Gastroesophageal sphincter (tissue), 4 donors: Measurements from ENCODE around the gene EPO. TPM values are rescaled to one million over a fixed set of nuclear protein-coding genes. Genes with fewer than 3 reads are reported as not detected.

Source experiments
- ATAC-seq: fragments of 150-250 bp; one replicate; pipeline ENCODE4 v1.9.1; 2016; ENCODE audit warnings: mild to moderate bottlenecking, moderate library complexity
- H3K27ac ChIP-seq, 4 donors: fragments of 200-600 bp; sonication (generic) in 3 of 4; 1 replicate in 3 of 4; 2 replicates in 1 of 4; pipeline ENCODE4 v1.5.1; 2016 to 2019
- H3K27me3 ChIP-seq: fragments of 200-600 bp; sonication (generic); one replicate; pipeline ENCODE4 v1.5.1; 2019
- H3K36me3 ChIP-seq, 2 donors: fragments of 200-600 bp; sonication (generic); one replicate each; pipeline ENCODE4 v1.5.1; 2019; ENCODE audit warnings: control low read depth in 1 of 2
- H3K4me1 ChIP-seq, 3 donors: fragments of 200-600 bp; sonication (generic); 1 replicate in 2 of 3; 2 replicates in 1 of 3; pipeline ENCODE4 v1.5.1; 2016 to 2019; ENCODE audit warnings: control low read depth in 2 of 3
- H3K4me3 ChIP-seq, 2 donors: fragments of 200-600 bp; sonication (generic); one replicate each; pipeline ENCODE4 v1.5.1; 2019; ENCODE audit warnings: mild to moderate bottlenecking in 1 of 2, moderate library complexity in 1 of 2
- H3K9me3 ChIP-seq, 3 donors: fragments of 200-600 bp; sonication (generic); one replicate each; pipeline ENCODE4 v1.5.1; 2017 to 2019; ENCODE audit warnings: control low read depth in 2 of 3
- CTCF ChIP-seq, 4 experiments: fragments of 200-600 bp in 2 of 4; fragments of 450-650 bp in 2 of 4; sonication (generic) in 1 of 4; IDR thresholded peaks; one replicate each; pipeline ENCODE4 v1.5.1; 2017 to 2019; ENCODE audit warnings: antibody characterized with exemption in 4 of 4, mild to moderate bottlenecking in 2 of 4, moderate library complexity in 2 of 4
- EP300 ChIP-seq: sonication (generic); formaldehyde crosslinking; IDR thresholded peaks from one replicate; pipeline ENCODE4 v1.6.1; 2017; ENCODE audit warnings: antibody characterized with exemption, mild to moderate bottlenecking
- POLR2A ChIP-seq, 2 donors: fragments of 450-650 bp; IDR thresholded peaks; one replicate each; pipeline ENCODE4 v1.6.1; 2017; ENCODE audit warnings: antibody characterized with exemption in 2 of 2, mild to moderate bottlenecking in 2 of 2, moderate library complexity in 1 of 2
- POLR2AphosphoS5 ChIP-seq: sonication (generic); formaldehyde crosslinking; IDR thresholded peaks from one replicate; pipeline ENCODE4 v1.6.1; 2017; ENCODE audit warnings: antibody characterized with exemption
- WGBS, 2 donors: methylation state at CpG; one replicate each; pipeline ENCODE4 v1.1.5; 2018; ENCODE audit warnings: low coverage in 1 of 2; 5-methylcytosine and 5-hydroxymethylcytosine counted together
- total RNA-seq, 4 donors: library from RNA; depleted of rRNA; stranded (reverse); fragments of >200 nt; gene quantifications; one replicate each; pipeline ENCODE4 v1.1.0, GENCODE V29; 2016

EPO gene
- total RNA-seq, result not detected

GRCh38 chr7:100720279-100720670 is at the start of gene EPO:
TSS of gene EPO (plus strand) at chr7:100720468. CDS start at chr7:100720981, 513 bp downstream.
- H3K9me3 ChIP-seq, result no peaks in the 10 kb centered on the region
- ATAC-seq, result peak; percentile 12
- H3K4me3 ChIP-seq, result peak within 1 kb of the TSS in 1 of 2 donors; percentile 16
- WGBS, 2 donors, result 19% methylated on average over 4 of the region's 21 CpGs; no CpG with 5 or more reads in 1 of the 2 donors
- TF ChIP-seq EP300 (no peak), CTCF (IDR thresholded peaks at IDR 0.05) (no peak), POLR2AphosphoS5 (no peak), POLR2A (IDR thresholded peaks at IDR 0.05) (no peak)
- peaks cover 0 to 16% (median 7%) of the 10 kb centered on the region in 3 donors for H3K4me1 ChIP-seq
- no peak within 1 kb of the TSS for H3K27ac ChIP-seq
- peaks cover 74% of the 10 kb centered on the region for H3K27me3 ChIP-seq
- no peaks in the 10 kb centered on the region for H3K36me3 ChIP-seq

- no peak overlapping the region for H3K4me3 ChIP-seq
- no peak overlapping the region for H3K27ac ChIP-seq
- H3K36me3 ChIP-seq, result peaks cover 0 to 3% of the 10 kb centered on the region in 2 donors
- no peak for ATAC-seq
- no peaks in the 10 kb centered on the region for H3K27me3 ChIP-seq
- no peaks in the 10 kb centered on the region for H3K9me3 ChIP-seq
- H3K4me1 ChIP-seq, result peaks cover 0 to 19% (median 8%) of the 10 kb centered on the region in 3 donors
- no peak for TF ChIP-seq CTCF (IDR thresholded peaks at IDR 0.05)
- no peak for TF ChIP-seq POLR2AphosphoS5
- no peak for TF ChIP-seq POLR2A (IDR thresholded peaks at IDR 0.05)
- no peak for TF ChIP-seq EP300
- 87 to 93% methylated on average over 6 to 15 of the region's 18 CpGs for WGBS, 2 donors
Observed at GRCh38 chr7:100671353-100672327, 48.6 kb upstream of the EPO start.

GRCh38 chr7:100673302-100673941 is 46.8 kb upstream of the EPO start, which contains the start of gene GNB2:
TSS of gene GNB2 (plus strand) at chr7:100673740. CDS start at chr7:100676266, 2,526 bp downstream.
- peaks cover 0 to 35% (median 8%) of the 10 kb centered on the region in 3 donors for H3K4me1 ChIP-seq
- peak within 1 kb of the TSS; percentile 86 to 99 (median 98) for H3K27ac ChIP-seq
- TF ChIP-seq POLR2A (IDR thresholded peaks at IDR 0.05) (peak; percentile 76 to 84), CTCF (IDR thresholded peaks at IDR 0.05) (peak in 1 of 4 experiments; percentile 15), POLR2AphosphoS5 (peak; percentile 76), EP300 (no peak)
- H3K9me3 ChIP-seq, result no peaks in the 10 kb centered on the region
- ATAC-seq, result peak; percentile 91
- peaks cover 0 to 21% of the 10 kb centered on the region in 2 donors for H3K36me3 ChIP-seq
- WGBS, 2 donors, result 0% methylated on average over 2 to 6 of the region's 65 CpGs
- no peaks in the 10 kb centered on the region for H3K27me3 ChIP-seq
- peak within 1 kb of the TSS; percentile 73 to 97 for H3K4me3 ChIP-seq

GRCh38 chr7:100673942-100674410 is 46.3 kb upstream of the EPO start:
- Histone ChIP-seq H3K9me3 (no peaks in the 10 kb centered on the region), H3K36me3 (peaks cover 0 to 27% of the 10 kb centered on the region in 2 donors), H3K27ac (peak overlapping the region; percentile 86 to 99 (median 98)), H3K27me3 (no peaks in the 10 kb centered on the region), H3K4me1 (peaks cover 0 to 41% (median 11%) of the 10 kb centered on the region in 3 donors), H3K4me3 (peak overlapping the region; percentile 73 to 97)
- ATAC-seq, result peak; percentile 3
- no peak for TF ChIP-seq CTCF (IDR thresholded peaks at IDR 0.05)
- TF ChIP-seq POLR2AphosphoS5, result no peak
- TF ChIP-seq EP300, result no peak
- TF ChIP-seq POLR2A (IDR thresholded peaks at IDR 0.05), result no peak
- WGBS, 2 donors, result 2% methylated on average over 11 of the region's 34 CpGs; no CpG with 5 or more reads in 1 of the 2 donors
